Upper lobe of left lung (tissue), 6 donors: ENCODE data around the gene AKT2. TPM values are rescaled to one million over a fixed set of nuclear protein-coding genes. Genes with fewer than 3 reads are reported as not detected.
A peak's percentile ranks its signal among the peaks of the same experiment; 100 is the strongest.

Experiments
- ATAC-seq, 2 donors: fragments of 200-7000 bp; cut with Tn5 transposase; one replicate each; pipeline ENCODE4 v1.9.1; 2022; ENCODE audit warnings: mild to moderate bottlenecking in 2 of 2, moderate library complexity in 2 of 2; ENCODE audit not compliant: low FRiP score in 2 of 2
- DNase-seq, 2 donors: peaks; one replicate each; pipeline ENCODE4 v3.0.0-alpha.2; 2019 to 2020
- H3K27ac ChIP-seq, 4 donors: fragments of 200-600 bp; sonication (generic); one replicate each; pipeline ENCODE4 v1.5.1; 2016 to 2019
- H3K27me3 ChIP-seq, 4 donors: fragments of 200-600 bp; sonication (generic); one replicate each; pipeline ENCODE4 v1.5.1; 2017 to 2019
- H3K36me3 ChIP-seq, 4 donors: fragments of 200-600 bp; sonication (generic); one replicate each; pipeline ENCODE4 v1.5.1; 2016 to 2019
- H3K4me1 ChIP-seq, 4 donors: fragments of 200-600 bp; sonication (generic); one replicate each; pipeline ENCODE4 v1.5.1; 2018 to 2019
- H3K4me3 ChIP-seq, 4 donors: fragments of 200-600 bp; sonication (generic); one replicate each; pipeline ENCODE4 v1.5.1; 2017 to 2019; ENCODE audit warnings: mild to moderate bottlenecking in 2 of 4, moderate library complexity in 1 of 4
- H3K9me3 ChIP-seq, 4 donors: fragments of 200-600 bp; sonication (generic); one replicate each; pipeline ENCODE4 v1.5.1; 2018 to 2019
- CTCF ChIP-seq, 6 experiments: fragments of 450-650 bp in 4 of 6; fragments of 200-600 bp in 2 of 6; sonication (generic) in 2 of 6; IDR thresholded peaks; one replicate each; pipeline ENCODE4 v1.5.1; 2016 to 2019; ENCODE audit warnings: antibody characterized with exemption in 6 of 6
- EP300 ChIP-seq, 4 donors: sonication (generic); formaldehyde crosslinking; IDR thresholded peaks; one replicate each; pipeline ENCODE4 v1.5.1; 2017; ENCODE audit warnings: antibody characterized with exemption in 4 of 4, control low read depth in 2 of 4
- POLR2A ChIP-seq, 4 donors: fragments of 450-650 bp; IDR thresholded peaks; one replicate each; pipeline ENCODE4 v1.5.1; 2016 to 2017; ENCODE audit warnings: antibody characterized with exemption in 4 of 4, mild to moderate bottlenecking in 2 of 4
- POLR2AphosphoS5 ChIP-seq, 2 donors: sonication (generic); formaldehyde crosslinking; IDR thresholded peaks; one replicate each; pipeline ENCODE4 v1.5.1; 2017; ENCODE audit warnings: antibody characterized with exemption in 2 of 2
- WGBS, 2 donors: methylation state at CpG; one replicate each; pipeline ENCODE4 v1.1.5; 2017 to 2018; 5-methylcytosine and 5-hydroxymethylcytosine counted together
- total RNA-seq, 6 donors: library from RNA; depleted of rRNA in 4 of 6; stranded (reverse); fragments of >200 nt in 4 of 6; gene quantifications; one replicate each; pipeline versions ENCODE4 v1.1.0 to v1.2.1, GENCODE V29; 2016 to 2021
- donor health status: DM: no; HTN: no; CAD: no; lungs with moderate emphysema.
- donor health status: DM: no; HTN: yes; CAD: no; lungs with severe emphysema.

The AKT2 gene
- total RNA-seq, 6 donors from 2014 or later: 59.7 to 164 (median 105) TPM

GRCh38 chr19:40247735-40248262 lies 37.3 kb downstream of the AKT2 start:
- TF ChIP-seq POLR2A (IDR thresholded peaks at IDR 0.05): no peak
- no peak for TF ChIP-seq CTCF (IDR thresholded peaks at IDR 0.05)
- no peak for TF ChIP-seq EP300 (IDR thresholded peaks at IDR 0.05)
- no peak for TF ChIP-seq POLR2AphosphoS5 (IDR thresholded peaks at IDR 0.05)
- Histone ChIP-seq H3K36me3 (peaks cover 0 to 24% (median 2%) of the 10 kb centered on the region in 4 donors), H3K9me3 (no peaks in the 10 kb centered on the region), H3K27me3 (no peaks in the 10 kb centered on the region), H3K27ac (no peak overlapping the region), H3K4me3 (no peak overlapping the region), H3K4me1 (peaks cover 10 to 24% (median 11%) of the 10 kb centered on the region in 4 donors)
- peak in 1 of 2 donors; percentile 6 for DNase-seq
- 86 to 100% methylated on average over 1 to 12 of the region's 12 CpGs for WGBS, 2 donors
- no peak for ATAC-seq

GRCh38 chr19:40247178-40247577 lies 38.0 kb downstream of the AKT2 start:
- Histone ChIP-seq H3K4me3 (no peak overlapping the region), H3K36me3 (peaks cover 0 to 19% (median 3%) of the 10 kb centered on the region in 4 donors), H3K4me1 (peaks cover 17 to 31% (median 17%) of the 10 kb centered on the region in 4 donors), H3K9me3 (no peaks in the 10 kb centered on the region), H3K27me3 (no peaks in the 10 kb centered on the region), H3K27ac (no peak overlapping the region)
- 60 to 88% methylated on average over 2 to 6 of the region's 6 CpGs for WGBS, 2 donors
- ATAC-seq (no peak), DNase-seq (no peak)
- TF ChIP-seq POLR2AphosphoS5 (IDR thresholded peaks at IDR 0.05) (no peak), POLR2A (IDR thresholded peaks at IDR 0.05) (no peak), CTCF (IDR thresholded peaks at IDR 0.05) (no peak), EP300 (IDR thresholded peaks at IDR 0.05) (no peak)

- H3K27ac ChIP-seq: no peak overlapping the region
- no peaks in the 10 kb centered on the region for H3K27me3 ChIP-seq
- peak in 1 of 2 donors; percentile 77 for DNase-seq
- TF ChIP-seq POLR2A (IDR thresholded peaks at IDR 0.05) (no peak), POLR2AphosphoS5 (IDR thresholded peaks at IDR 0.05) (no peak), CTCF (IDR thresholded peaks at IDR 0.05) (no peak), EP300 (IDR thresholded peaks at IDR 0.05) (no peak)
- H3K4me1 ChIP-seq: peaks cover 19 to 34% (median 21%) of the 10 kb centered on the region in 4 donors
- 93 to 95% methylated on average over 16 of the region's 16 CpGs for WGBS, 2 donors
- peak in 1 of 2 donors; percentile 4 for ATAC-seq
- H3K4me3 ChIP-seq: no peak overlapping the region
- peaks cover 0 to 19% (median 8%) of the 10 kb centered on the region in 4 donors for H3K36me3 ChIP-seq
- no peaks in the 10 kb centered on the region for H3K9me3 ChIP-seq
Observed at GRCh38 chr19:40246292-40247073, 38.7 kb downstream of the AKT2 start.

GRCh38 chr19:40245506-40246128 lies 39.5 kb downstream of the AKT2 start:
- Histone ChIP-seq H3K36me3 (peaks cover 2 to 24% (median 15%) of the 10 kb centered on the region in 4 donors), H3K9me3 (no peaks in the 10 kb centered on the region), H3K27me3 (no peaks in the 10 kb centered on the region), H3K4me1 (peaks cover 19 to 36% (median 21%) of the 10 kb centered on the region in 4 donors), H3K27ac (no peak overlapping the region), H3K4me3 (no peak overlapping the region)
- TF ChIP-seq POLR2AphosphoS5 (IDR thresholded peaks at IDR 0.05): no peak
- no peak for TF ChIP-seq POLR2A (IDR thresholded peaks at IDR 0.05)
- TF ChIP-seq CTCF (IDR thresholded peaks at IDR 0.05): no peak
- TF ChIP-seq EP300 (IDR thresholded peaks at IDR 0.05): no peak
- peak in 1 of 2 donors; percentile 25 for DNase-seq
- WGBS, 2 donors: 84 to 85% methylated on average over 9 of the region's 9 CpGs
- ATAC-seq: no peak
